GM18502 (cell line): Measurements from ENCODE around the gene ELP4.

Experiments
- ATAC-seq: cut with Tn5 transposase; IDR thresholded peaks from one replicate; pipeline ENCODE4 v1.9.1; 2021; ENCODE audit warnings: mild to moderate bottlenecking; ENCODE audit not compliant: unreplicated experiment, poor library complexity

The ELP4 gene

GRCh38 chr11:31807799-31808667, 298.5 kb downstream of the ELP4 start:
- no peak for ATAC-seq

GRCh38 chr11:31808721-31809540, 299.4 kb downstream of the ELP4 start:
- no peak for ATAC-seq

DNA sequence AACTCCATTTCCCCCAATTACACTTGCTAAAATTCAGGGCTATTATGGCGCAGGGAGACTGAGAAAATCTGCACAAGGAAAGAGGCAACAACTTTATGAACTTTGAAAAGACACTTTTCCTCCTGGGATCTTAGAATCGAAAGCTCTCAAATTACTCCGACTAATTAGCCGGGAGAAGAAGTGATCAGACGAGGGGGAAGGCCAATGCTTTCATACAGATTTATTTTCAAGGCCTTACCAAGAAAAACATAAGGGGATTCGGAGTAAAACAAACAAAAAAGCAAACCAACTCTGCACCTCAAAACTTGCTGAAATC, 299.9 kb downstream of the ELP4 start:
- no peak for ATAC-seq

DNA sequence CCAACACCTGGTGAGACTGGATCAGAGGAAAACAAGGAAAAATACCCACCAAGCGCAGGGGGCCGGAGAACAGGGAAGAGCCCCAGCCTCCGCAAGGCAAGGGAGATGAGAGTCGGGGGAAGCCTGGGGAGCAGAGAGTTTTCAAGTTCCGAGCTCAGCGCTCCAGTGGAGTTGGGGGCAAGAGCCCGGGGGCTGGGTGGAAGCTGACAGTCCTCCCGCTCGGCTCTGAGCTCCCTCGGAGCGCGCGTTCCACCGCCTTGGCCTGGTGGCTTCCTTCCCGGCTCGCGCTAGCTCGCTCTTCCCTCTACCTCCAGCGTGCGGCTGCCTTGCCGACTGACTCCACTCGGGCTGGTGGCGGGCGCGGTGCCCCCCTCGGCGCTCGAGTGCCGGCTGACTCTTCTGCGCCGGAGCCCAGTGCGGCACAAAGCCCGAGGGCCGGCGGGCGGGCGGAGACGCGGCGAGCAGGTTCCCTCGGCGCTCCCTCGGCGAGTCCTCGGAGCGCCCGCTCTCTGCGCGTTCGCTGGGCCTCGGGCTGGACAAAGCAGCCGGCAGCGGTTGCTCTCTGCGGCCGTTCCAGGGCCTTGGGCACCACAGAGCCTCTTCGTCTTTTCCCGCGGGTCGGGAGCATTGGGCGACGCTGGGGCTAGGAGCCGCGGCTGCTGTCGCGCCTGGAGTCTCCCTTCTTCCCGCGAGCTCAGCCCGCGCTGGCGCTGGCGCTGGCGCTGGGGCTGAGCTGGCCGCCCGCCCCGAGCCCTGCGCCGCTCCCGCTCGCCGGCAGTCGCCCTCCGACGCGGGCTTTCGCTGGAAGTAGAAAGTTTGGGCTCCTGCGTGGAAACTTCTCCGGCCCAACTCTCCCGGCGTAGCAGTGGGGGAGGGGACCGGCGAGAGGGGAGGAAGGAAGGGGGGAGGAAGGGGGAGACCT, 300.6 kb downstream of the ELP4 start:
- ATAC-seq: no peak

DNA sequence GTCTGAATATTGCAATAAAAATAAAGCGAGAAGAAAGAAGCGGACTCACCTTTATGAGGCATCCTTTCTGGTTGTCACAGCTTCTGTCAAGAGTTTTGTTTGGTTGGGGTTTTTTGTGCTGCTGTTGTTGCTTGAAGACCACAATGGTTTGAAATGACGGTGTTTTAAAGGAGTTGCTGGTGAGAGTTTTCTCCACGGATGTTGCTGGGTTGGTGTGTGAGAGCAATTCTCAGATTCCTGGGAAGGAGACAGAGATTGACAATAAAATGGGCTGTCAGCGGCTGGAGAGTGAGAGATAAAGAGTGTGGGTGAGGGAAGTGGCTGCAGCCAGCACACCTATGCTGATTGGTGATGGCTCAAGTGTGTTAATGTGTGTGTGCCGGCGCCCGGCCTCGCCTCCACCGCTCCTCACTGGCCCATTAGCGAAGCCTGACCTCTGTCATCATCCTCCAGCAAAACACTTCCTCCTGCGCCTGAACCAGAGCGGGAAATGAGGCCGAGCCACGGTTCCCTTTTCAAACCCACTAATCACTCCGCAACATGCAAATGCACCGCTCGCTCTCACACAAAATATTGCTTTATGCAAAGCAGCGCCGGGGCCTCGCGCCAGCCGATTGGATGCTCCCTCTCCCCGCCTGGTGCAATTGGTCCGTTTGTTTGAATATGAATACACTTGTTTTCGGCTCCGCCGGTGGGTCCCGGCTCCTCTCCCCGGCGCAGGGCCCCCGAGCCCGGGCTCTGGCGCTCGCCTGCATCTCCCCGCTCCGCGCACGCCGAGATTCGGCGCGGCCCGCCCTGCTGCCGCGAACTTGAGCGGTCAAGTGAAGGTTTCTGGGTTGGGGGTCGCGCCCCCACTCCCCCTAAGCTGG, 301.4 kb downstream of the ELP4 start, which contains the start of gene PAX6:
Gene PAX6 (minus strand): TSS at position 544 of the 869 bp plus-strand sequence. CDS start 4,911 bp downstream, outside the sequence.
- peak; percentile 60 for ATAC-seq

DNA sequence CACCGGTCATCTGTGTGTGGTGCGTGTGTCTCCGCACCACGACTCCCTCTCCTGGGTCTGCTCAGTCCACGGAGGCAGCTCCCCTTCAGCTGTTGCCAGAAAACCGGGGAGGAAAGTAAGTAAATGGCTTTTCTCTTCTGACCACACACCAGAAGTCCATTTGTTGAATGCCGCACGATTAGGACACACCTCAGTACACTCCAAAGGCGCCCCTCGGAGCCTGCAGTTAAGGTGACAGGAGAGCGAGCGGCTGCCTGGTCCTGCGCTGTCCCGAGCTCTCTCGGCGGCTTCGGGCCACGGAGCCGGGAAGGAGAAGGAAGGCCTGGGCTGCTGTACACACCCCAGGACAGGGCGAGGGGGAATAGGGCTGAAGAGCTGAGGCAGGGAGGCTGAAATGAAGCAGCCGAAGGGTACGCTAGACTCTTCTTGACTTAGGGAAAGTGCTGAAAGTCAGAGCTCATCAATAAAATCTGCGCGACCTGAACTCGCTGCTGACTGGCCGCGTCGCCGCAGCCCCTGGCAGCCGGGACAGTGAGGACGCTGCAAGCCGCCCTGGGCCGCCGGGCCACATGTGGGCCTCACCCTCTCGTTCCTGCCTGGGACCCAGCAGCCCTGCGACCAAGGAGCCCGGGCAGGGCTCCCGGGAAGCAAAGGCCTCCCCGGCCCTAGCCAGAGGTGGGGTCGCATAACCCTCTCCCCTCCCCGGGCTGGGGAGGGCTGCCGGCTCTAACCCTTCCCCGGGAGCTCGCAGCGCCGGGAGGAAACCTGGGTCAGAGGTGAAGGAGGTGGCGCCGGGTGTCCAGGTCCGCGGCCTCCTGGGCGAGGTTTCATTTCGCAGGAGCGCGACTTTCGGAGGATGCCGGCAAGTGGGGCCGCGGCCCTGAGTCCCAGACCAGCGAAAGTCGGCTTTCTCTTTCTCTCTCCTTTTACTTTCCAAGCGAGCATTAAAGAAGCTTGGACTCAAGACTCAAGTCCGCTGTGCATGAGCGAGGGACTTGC, 303.1 kb downstream of the ELP4 start:
- ATAC-seq: no peak

- ATAC-seq: no peak
Measured at GRCh38 chr11:31813391-31814175, 304.0 kb downstream of the ELP4 start.

- no peak for ATAC-seq
Measured at GRCh38 chr11:31814176-31814868, 304.8 kb downstream of the ELP4 start.

DNA sequence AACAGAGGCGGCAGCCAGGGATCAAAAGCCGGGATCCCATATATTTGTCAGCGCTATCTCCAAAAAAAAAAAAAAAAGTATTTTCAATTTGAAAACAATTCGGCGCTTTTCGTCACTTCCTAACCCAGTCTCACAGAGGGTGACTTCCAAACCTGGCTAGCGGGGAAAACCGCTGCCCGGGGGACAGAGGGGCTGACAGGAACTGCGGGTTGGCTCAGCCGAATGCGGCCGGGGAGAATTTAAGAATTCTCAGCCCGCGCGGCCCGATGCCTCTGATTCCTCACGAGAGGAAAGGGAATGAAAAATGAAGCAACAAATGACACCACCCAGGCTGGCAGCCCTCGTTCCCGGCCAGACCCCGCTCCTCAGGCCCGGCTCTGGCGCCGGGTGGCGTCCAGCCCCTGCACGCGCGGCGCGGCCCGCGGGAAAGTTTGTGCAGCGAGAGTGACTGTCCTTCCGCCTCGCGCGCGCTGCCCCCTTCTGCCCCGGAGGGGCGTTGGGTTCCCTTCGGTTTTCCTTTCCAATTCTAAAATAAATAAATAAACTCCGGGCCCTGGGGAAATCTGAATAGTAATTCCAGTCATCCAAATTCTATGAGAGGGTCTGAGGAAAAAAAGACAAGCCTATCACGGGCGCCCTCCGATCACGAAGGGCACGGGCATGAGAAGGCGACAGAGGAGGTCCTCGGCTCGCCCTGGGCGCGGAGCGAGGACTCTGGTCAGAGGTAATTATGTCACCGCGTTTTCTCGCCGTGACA, 306.3 kb downstream of the ELP4 start:
- no peak for ATAC-seq

GRCh38 chr11:31816468-31817053, 307.0 kb downstream of the ELP4 start:
- ATAC-seq: no peak

GRCh38 chr11:31817054-31817620, 307.6 kb downstream of the ELP4 start:
- no peak for ATAC-seq

- no peak for ATAC-seq
Measured at GRCh38 chr11:31817621-31818424, 308.3 kb downstream of the ELP4 start.

DNA sequence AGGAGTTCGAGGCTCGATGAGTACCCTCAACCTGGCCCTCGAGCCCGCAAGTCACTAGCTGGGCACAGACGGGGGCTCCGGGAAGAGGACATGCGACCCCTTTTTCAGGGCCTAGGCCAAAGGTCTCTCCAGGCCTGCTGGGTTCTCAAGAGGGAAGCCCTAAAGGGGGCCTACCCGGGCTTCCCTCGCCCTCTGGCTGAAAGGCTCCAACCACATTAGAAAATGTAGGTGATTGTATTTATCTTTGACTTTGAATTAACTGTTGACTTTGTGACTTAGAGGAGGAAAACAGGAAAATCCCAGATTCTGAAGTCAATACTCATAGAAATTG, 308.8 kb downstream of the ELP4 start:
- no peak for ATAC-seq

GRCh38 chr11:31818874-31819331, 309.3 kb downstream of the ELP4 start:
- no peak for ATAC-seq
